Left ventricle myocardium superior (tissue), 1 donor: Measurements from ENCODE around the gene CYP2C8. TPM values are rescaled to one million over a fixed set of nuclear protein-coding genes. Genes with fewer than 3 reads are reported as not detected.

Source experiments
- ATAC-seq: fragments of 200-7000 bp; cut with Tn5 transposase; one replicate; pipeline ENCODE4 v1.9.1; 2020; ENCODE audit warnings: mild to moderate bottlenecking, moderate library complexity
- DNase-seq: peaks from one replicate; pipeline ENCODE4 v3.0.0-alpha.2; 2020
- intact Hi-C: fragments of 100-400 bp; cut with micrococcal nuclease; formaldehyde crosslinking; loops from one replicate; pipeline ENCODE4 v1.11.0; 2022
- total RNA-seq: library from RNA; stranded (reverse); fragmentation: NEBNext Ultra II Directional; extraction: Animal tissue kit (Norgen Biotek cat#: 25700); gene quantifications from one replicate; pipeline ENCODE4 v1.2.1, GENCODE V29; 2021
- donor health status: DM: no; HTN: yes; CAD: no; lungs with severe emphysema.

The CYP2C8 gene
- total RNA-seq, 1 donor from 2014 or later = not detected

DNA sequence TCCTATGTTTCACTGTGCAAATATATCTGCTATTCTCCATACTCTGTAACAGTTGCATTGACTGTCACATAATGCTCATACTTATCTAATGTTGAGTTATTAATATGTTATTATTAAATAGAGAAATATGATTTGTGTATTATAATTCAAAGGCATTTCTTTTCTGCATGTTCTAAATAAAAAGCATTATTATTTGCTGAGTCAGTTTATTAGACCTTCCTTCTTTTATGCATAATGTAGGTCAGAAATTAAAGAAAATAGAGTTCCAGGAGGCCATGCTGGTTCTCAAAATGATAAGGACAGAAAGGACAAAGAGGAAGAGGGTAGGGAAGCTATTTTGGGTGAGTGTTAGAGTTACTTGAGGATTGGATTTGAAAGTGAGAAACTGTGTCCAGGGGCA is 80.1 kb downstream of the CYP2C8 start:
- intact Hi-C loops = no loop called here
- no peak for ATAC-seq
- no peak for DNase-seq

Other genes with a start within 250 kb of the CYP2C8 start
- gene CYP2C9, start 130.8 kb downstream of the CYP2C8 start, total RNA-seq = not detected
- gene ACSM6, start 124.7 kb upstream of the CYP2C8 start, total RNA-seq = not detected
- 231 TPM for gene PDLIM1, start 221.5 kb upstream of the CYP2C8 start, total RNA-seq